GM19240 (cell line): ENCODE results near the gene CYCS.
A peak's percentile ranks its signal among the peaks of the same experiment; 100 is the strongest.

Experiments used
- DNase-seq: peaks from one replicate; pipeline ENCODE4 v3.0.0; 2011; ENCODE audit warnings: low spot score; ENCODE audit not compliant: insufficient read length

Gene CYCS

DNA sequence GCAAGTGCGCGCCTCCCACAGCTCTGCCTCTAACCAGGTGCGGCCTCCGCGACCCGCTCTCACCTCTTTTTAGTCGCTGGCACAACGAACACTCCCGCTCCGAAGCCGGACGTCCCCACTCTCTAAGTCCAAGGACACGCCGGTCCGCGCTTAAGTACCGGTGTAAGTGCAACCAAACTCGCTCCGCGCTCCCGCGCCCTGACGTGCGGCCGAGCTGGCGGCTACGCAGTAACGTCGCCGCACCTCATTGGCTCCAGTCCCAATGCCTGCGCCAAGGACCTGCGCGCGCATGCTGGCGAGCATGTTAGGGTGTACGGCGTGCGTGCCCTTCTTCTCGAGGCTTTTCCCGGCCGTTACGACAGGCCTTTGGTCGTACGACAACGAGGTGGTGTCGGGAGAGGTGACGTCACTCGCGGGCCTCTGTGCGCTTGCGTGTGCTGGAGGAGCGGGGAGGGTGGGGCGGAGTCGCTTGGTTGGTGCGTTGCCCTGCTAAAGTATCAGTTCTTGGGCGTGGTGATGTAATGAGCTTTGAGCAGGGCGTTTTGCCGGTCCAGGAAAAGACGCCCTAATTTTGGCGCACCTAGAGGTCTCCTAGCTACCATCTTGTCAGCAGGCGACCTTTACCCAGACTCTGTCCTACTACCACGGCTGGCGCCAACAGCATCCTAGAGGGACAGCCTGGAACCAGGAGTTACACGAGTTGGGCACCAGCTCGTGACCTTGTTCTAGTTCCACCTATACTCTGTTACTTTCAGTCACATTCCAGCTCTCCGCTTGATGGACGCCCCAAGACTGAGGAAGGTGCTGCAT, at the start of gene CYCS:
Gene CYCS (minus strand): TSS at position 124 of the 810 bp plus-strand sequence. CDS start 1,141 bp downstream, outside the sequence.
- peak; percentile 66 for DNase-seq

DNA sequence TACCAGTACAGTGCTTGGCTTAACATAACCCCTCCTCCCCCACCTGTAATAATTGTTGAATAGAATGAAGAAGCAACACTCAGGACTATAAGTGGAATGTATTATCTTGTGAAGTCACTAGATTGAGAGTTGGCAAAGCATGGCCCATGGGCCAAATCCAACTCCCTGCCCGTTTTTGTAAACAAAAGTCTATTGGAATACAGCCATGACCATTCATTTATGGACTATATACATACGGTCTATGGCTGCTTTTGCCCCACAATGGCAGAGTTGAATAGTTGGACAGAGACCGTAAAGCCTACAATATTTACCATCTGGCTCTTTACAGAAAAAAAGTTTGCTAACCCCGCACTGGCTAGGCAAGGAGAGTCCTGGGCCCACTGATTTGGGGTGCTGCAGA, 48.1 kb upstream of the CYCS start:
- DNase-seq = no peak

DNA sequence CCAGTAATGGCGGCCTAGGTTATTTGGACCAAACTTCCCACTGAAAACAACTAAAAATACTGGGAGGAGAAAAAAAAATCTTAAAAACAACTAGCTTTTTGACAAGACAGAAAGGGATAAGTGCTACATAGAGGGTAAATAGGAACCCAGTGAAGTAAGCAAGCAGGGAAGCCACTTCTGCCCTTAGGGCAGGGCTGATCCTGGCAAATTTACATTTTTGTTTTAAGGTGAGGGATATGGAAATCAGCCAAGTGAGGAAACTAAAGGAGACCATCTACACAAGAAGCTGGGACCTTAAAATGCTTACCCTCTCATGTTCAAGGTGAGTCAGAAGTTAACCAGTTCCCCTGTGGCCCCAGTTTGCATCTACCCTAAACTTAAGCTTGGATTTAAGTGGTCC, 46.5 kb upstream of the CYCS start:
- no peak for DNase-seq

DNA sequence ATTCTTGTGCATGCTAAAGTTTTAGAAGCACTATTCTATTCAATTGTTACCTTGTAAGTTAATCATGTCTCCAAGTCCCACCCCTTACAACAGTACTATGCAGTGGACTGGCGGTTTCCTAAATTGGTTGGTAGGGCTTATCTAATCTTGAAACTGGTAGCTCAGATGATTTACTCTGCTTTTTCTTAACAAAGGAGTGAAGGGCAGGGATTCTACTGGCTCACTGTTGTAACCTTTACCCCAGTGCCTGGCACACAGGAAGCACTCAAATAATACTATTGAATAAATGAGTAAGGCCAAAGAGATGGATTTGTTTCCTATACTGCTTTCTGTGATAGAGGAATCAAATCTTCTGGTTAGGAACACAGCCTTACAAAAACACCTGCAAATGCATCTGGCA, 46.0 kb upstream of the CYCS start:
- no peak for DNase-seq

DNA sequence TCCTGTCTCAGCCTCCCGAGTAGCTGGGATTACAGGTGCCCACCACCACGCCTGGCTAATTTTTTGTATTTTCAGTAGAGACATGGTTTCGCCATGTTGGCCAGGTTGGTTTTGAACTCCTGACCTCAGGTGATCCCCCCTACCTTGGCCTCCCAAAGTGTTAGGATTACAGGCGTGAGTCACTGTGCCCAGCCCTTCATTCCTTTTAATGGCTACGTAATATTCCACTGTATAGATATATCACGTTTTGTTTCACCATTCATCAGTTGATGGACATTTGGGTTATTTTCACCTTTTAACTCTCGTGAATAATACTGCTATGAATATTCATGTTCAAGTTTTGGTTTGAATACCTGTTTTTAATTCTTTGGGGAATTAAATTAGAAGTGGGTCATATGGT, 44.6 kb upstream of the CYCS start:
- no peak for DNase-seq

DNA sequence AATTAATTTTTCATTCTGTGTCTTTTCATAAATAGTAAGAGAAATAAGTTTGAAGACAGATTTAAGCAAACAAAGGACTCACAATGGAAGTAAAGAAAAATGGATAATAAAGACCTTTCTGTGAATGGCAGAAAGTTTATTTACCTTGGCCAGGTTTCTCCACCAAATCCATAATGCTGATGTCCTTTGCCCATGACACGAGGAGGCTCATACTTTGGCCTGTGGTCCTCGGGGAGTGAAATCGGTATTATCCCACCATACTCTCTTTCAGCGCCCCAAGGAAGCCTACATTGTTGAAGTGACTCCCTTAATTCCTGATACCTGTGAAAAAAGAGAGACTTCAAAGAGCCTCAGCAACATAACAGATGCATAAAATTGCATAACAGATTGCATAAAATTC, 43.1 kb upstream of the CYCS start:
- no peak for DNase-seq

DNA sequence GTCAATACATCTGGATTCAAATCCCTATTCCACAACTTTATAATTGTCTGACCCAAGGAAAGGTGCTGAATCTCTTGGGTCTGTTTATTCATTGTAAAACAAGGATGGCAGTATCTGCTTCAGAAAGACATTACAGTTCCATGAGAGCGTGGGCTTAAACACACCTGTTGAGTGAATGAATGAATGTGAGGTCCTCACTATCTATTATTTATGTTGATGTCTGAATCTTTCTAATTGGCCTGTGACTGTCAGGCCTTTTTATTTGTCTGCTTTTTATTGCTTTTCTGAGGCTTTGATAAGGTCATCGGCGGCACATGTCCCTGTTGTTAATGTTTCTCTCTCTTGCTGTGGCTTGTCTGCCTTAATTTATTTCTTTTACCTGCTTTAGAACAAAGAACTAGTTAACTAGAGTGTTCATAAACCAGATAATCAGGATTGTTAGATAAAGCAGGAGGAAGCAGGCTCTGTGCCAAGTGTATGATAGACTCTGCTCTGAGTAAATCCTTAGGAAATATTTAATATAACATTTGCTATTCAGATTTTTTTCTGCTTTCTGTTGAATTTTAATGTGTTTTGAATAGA, 42.3 kb upstream of the CYCS start:
- no peak for DNase-seq

DNA sequence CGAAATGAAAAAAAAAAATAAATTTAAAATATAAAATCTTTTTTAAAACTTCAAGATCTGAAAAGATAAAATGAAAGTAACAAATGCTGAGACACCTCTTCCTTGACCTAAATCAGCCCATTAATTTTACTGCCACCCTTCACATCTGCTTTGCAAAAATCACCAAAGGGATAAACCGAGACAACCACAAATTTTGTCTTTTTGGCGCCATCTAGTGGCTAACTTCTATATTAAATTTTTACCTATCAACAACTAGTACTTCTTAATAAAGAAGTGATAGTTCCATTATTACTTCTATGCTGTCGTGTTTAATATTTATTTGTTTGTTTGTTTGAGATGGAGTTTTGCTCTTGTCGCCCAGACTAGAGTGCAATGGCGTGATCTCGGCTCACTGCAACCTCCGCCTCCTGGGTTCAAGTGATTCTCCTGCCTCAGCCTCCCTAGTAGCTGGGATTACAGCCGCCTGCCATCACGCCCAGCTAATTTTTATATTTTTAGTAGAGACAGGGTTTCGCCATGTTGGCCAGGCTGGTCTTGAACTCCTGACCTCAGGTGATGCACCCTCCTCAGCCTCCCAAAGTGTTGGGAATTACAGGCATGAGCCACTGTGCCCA, 35.0 kb upstream of the CYCS start:
- peak; percentile 39 for DNase-seq

DNA sequence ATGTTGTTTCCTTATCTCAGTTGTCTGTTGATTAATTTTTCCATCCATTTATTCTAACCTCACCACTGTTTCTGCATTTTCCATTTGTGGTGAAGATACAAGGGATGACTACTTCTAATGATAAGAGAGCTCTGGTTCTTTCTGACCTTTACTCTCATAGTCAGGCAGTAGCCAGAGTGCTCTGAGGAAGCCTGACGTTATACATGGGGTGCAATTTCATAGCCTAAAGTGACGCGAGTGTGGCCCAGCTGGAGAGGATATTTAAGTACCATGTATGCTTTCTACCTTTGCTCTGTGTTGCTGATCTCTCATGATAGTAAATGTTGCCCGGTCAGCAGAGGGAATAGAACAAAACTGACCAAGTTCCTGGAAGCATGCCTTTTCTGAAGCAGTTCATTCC, 33.9 kb upstream of the CYCS start:
- DNase-seq = no peak

DNA sequence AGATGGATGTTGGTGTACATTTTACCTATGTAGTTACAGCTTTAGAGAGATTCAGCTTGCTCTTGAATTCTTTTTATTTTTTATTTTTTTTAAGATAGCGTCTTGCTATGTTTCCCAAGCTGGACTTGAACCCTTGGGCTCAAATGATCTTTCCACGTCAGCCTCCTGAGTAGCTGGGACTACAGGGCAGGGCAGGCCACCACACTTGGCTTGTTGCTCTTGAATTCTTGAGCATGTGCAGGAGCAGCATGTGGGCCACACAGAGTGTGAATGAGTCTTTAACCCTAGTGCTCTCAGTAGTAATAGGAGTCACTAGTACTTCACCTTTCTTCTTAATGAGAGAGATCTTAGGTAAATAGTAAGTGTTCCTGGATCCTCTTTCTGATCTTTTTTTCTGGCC, 26.7 kb upstream of the CYCS start:
- DNase-seq = no peak

DNA sequence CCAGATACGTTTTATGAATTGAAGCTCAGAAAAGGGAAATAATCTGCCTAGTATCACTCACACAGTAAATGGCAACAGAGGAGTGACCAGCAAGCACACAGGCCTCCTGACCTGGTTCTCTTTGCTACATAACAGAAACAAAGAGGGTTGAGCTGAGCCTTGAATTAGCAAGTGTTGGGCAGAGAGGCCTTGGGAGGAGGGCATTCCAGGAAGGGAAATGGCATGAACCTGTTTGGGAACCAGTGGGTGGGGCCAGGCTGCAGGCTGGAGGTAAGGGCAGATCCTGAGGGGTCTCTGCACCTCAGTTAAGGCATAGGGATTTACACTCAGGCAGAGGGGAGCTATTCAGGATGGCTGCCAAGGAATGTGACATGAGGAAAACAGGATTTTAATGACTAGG, 24.8 kb upstream of the CYCS start:
- DNase-seq = no peak

DNA sequence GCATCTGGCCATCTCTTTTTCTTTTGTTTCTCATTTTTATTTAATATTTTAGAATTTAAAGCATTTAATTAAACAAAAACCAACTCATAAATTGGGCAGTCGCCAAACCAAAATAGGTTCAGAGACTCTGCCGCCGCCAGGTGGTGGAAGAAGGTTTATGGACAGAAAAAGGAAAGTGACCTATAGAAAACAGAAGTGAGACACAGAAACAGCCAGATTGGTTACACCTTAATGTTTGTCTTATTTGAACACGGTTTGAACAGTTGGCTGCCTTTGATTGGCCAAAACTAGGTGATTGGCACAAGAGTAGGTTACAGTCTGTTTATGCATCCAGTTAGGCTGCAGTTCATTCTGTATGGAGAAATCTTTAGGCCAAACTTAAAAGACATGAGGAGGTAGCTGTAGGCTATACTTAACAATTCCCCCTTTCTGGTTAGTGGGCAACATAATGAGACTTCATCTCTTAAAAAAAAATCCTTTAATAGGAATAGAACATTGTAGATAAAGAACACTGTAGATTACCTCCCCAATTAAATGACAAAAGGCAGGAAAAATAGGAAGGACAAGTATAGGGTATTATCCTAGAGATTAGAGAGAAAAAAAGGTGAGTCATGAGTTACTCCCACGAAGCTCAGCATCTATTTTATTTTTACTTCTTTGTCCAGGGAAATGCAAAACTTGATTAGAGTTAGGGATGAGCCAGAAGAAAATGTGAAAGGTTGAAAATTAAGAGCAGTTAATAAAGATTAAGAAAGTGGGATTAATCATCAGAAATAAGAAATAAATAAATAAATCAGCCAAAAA, 23.9 kb upstream of the CYCS start:
- no peak for DNase-seq

DNA sequence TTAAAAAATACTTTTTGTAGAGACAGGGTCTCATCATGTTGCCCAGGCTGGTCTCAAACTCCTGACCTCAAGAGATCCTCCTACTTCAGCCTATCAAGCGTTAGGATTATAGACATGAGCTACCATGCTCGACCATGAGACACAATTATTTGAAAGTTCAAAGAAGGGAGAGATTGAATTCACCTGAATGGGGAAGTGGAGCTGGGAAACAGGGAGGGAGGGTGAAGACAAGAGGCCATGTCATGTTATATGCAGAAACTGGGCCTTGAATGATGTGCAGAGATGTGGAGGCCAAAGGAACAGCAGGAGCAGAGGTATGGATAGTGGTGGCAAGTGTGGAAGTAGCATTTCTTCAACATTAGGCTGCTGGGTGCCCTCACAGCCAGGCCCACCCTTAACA, 18.7 kb upstream of the CYCS start:
- no peak for DNase-seq

DNA sequence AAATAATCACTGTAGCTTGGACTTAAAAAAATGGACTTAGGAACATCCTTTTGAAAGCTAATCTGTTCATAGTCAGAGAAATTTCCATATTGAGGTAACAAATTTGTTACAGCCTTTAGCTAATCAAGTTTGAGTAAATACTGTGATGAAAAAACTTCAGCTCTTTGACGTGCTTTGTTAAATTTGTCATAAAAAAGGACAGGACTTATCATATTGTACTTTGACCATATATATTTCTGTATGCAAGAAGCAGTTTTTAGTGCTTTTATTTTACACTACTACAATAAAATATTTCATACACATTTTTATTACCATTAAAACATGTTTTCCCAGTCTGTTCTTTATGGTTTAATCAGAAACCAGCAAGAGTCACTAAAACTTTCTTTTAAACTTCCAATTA, 14.5 kb upstream of the CYCS start:
- DNase-seq = no peak

DNA sequence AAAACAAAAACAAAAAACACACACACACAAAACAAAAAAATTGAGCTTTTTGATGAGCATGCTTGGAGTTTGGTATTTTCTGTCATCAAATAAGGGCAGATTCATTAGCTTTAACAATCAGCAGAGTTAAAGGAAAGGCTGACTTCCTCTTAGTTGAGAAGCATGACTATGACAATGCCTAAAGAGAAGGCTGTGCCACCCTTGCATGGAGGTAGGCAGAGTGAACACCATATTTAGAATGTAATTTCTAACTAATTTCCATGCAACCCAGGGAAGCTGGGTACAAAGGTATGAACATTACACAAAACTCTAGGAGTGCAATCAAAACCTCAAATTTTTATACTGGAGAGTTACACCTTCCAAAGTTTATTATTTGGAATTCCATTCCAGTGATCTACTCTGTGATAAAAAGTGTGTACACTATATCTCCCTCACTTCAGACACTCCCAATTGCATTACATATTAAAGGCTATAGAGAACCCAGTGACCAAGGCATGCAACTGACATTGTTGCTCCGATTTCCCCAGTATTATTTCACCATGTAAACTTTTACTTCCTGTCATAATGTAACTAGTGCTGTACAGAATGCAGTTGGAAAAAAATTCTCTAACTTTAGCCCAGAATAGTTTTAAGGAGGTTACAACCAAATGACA, 9.4 kb upstream of the CYCS start:
- no peak for DNase-seq

DNA sequence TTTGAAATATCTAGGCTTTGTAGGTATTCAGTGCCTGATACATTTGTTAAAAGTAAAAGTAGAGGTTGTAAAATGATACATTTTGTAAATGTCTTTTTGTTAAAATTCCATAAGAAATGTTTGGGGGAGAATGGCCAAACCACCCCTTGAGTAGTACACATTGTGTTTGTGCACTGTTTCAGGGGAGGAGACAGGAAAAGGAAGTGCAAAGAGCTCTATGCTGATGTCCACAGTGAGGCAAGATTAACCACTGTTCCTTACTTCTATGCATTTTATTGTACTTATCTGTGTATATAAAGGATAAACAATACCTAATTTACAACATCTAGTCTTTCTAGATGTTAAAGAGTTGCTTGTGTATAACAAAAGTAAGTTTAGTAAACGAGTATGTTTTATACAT, 7.4 kb upstream of the CYCS start:
- DNase-seq = no peak

DNA sequence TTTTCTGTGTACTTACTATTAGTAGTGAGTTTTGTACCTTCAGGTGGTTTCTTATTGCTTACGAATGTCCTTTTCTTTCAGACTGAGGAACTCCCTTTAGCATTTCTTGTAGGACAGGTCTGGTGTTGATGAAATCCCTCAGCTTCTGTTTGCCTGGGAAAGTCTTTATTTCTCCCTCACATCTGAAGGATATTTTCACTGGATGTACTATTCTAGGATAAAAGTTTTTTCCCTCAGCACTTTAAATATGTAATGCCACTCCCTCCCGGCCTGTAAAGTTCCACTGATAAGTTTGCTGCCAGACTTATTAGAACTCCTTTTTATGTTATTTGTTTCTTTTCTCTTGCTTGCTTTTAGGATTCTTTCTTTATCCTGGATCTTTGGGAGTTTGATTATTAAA, 1.7 kb upstream of the CYCS start:
- no peak for DNase-seq

DNA sequence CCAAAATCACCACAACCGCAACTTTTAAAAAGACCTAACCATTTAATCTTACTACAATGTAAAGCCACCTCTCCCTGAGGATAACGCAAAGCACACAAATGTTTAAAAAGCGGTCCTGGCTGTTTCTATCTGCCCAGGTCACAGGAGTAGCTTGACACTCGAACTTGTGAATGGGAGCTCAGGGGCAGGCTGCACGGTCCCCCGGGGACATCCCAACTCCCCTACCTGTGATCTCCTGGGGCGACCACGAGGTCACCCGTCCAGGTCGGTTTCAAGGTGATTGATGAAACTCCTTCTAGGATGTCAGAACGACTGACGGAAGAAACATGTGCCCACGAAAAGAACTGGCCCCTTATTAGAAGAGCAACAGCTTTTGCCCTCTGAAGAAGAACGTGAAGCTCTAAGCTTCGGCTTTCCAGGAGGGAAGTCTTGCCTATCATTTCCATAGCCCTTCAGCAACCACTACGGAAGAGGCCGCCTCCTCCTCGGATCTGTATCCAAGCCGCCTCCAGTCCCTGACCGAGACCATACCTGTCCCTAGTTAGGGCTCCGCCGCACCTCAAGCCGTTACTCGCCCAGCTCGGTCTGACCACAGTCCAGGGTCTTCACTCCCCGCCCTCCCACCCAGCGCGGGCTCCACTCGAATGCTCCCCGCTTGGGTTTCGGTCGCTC, 459 bp downstream of the CYCS start:
- DNase-seq = no peak

DNA sequence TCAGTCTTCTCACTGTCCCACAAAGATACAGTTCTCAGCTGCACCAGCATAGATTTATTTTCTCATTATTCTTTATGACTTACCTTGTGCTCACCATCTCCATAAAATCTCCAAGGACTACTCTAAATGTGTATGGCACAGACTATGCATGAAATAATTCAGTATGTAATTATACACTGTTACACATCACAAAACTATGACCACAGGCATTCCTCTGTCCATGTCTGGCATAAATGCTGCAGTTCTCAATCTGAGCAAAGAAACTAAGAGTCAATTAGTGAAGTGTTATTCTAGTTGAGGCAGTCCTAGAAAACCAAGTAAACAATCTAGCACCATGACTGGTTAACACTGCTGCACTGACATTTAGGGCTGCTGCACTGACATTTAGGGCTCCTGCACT, 2.7 kb downstream of the CYCS start:
- DNase-seq = no peak

DNA sequence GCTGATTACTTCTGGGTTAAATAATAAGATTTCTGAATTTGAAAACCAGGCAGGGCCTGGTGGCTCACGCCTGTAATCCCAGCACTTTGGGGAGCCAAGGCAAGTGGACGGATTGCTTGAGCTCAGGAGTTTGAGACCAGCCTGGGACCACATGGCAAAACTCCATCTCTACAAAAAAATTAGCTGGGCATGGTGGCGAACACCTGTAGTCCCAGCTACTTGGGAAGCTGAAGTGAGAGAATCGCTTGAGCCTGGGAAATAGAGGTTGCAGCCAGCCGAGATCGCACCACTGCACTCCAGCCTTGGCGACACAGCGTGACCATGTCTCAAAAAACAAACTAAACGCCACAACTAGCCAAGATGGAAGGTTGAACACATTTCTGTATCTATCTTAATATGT, 3.5 kb downstream of the CYCS start:
- no peak for DNase-seq

DNA sequence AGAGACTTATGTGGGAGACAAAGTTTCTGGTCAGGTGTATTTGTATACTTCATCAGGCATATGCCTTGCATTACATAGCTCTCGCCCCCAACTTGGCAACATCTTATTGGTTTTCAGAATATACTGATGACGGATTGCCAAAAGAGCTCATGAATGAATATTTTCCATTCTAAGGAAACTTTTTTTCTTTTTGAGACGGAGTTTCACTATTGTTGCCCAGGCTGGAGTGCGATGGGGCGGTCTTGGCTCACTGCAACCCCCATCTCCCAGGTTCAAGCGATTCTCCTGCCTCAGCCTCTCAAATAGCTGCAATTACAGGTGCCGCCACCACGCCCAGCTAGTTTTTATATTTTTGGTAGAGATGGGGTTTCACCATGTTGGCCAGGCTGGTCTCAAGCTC, 6.0 kb downstream of the CYCS start:
- DNase-seq = no peak
